LHCN-M2 (cell line): ENCODE measurements around the gene GPR155. TPM values are rescaled to one million over a fixed set of nuclear protein-coding genes. Genes with fewer than 3 reads are reported as not detected.
A peak's percentile ranks its signal among the peaks of the same experiment; 100 is the strongest.
"Not testable (repeated sequence)": the region's sequence is repeated elsewhere in the genome, so short reads cannot be mapped to it uniquely, and the experiment has no call there.

Experiments used
- DNase-seq: peaks from one replicate; pipeline ENCODE4 v3.0.0-alpha.2; 2012; ENCODE audit warnings: low read depth
- total RNA-seq: library from RNA; depleted of rRNA; stranded (reverse); fragments of >200 nt; gene quantifications from 2 replicates; pipeline ENCODE4 v1.2.3, GENCODE V29; 2014

Gene GPR155
- total RNA-seq, 1 experiment from 2014 or later: 2.9 TPM

GRCh38 chr2:174492963-174493431 is 6.2 kb upstream of the GPR155 start:
- no peak for DNase-seq

- DNase-seq: no peak
Measured at GRCh38 chr2:174491947-174492346, 5.1 kb upstream of the GPR155 start.

- no peak for DNase-seq
Measured at GRCh38 chr2:174490051-174490450, 3.2 kb upstream of the GPR155 start.

GRCh38 chr2:174489520-174489919 is 2.7 kb upstream of the GPR155 start:
- not testable (repeated sequence) for DNase-seq

GRCh38 chr2:174487820-174488162 is 962 bp upstream of the GPR155 start:
- no peak for DNase-seq

- DNase-seq: peak; percentile 96
Measured at GRCh38 chr2:174487108-174487819, 435 bp upstream of the GPR155 start.

- peak; percentile 28 for DNase-seq
Measured at GRCh38 chr2:174485788-174486562, 854 bp downstream of the GPR155 start.

- DNase-seq: not testable (repeated sequence)
Measured at GRCh38 chr2:174485045-174485444, 1.8 kb downstream of the GPR155 start.

GRCh38 chr2:174484573-174484972 is 2.3 kb downstream of the GPR155 start:
- DNase-seq: no peak

GRCh38 chr2:174482854-174483253 is 4.0 kb downstream of the GPR155 start:
- DNase-seq: no peak

GRCh38 chr2:174477759-174478158 is 9.1 kb downstream of the GPR155 start:
- no peak for DNase-seq

- peak; percentile 42 for DNase-seq
Measured at GRCh38 chr2:174473796-174474195, 13.0 kb downstream of the GPR155 start.

GRCh38 chr2:174465327-174465726 is 21.5 kb downstream of the GPR155 start:
- DNase-seq: peak; percentile 36

- DNase-seq: peak; percentile 51
Measured at GRCh38 chr2:174461221-174461620, 25.6 kb downstream of the GPR155 start.

- no peak for DNase-seq
Measured at GRCh38 chr2:174454566-174454965, 32.3 kb downstream of the GPR155 start.

GRCh38 chr2:174450021-174450816 is 36.6 kb downstream of the GPR155 start:
- DNase-seq: no peak

- DNase-seq: no peak
Measured at GRCh38 chr2:174449033-174449432, 37.8 kb downstream of the GPR155 start.

- DNase-seq: no peak
Measured at GRCh38 chr2:174446531-174446930, 40.3 kb downstream of the GPR155 start.

GRCh38 chr2:174445248-174445647 is 41.6 kb downstream of the GPR155 start:
- no peak for DNase-seq

GRCh38 chr2:174444761-174445160 is 42.1 kb downstream of the GPR155 start:
- peak; percentile 56 for DNase-seq

GRCh38 chr2:174442546-174443510 is 44.0 kb downstream of the GPR155 start:
- peak; percentile 85 for DNase-seq
